Neural crest cell (in vitro differentiated cells): ENCODE results near the gene MINDY3. TPM values are rescaled to one million over a fixed set of nuclear protein-coding genes. Genes with fewer than 3 reads are reported as not detected.
"Not testable (repeated sequence)": the region's sequence is repeated elsewhere in the genome, so short reads cannot be mapped to it uniquely, and the experiment has no call there.

ENCODE experiments used
- DNase-seq: peaks from one replicate; pipeline ENCODE4 v3.0.0; 2021; ENCODE audit warnings: low read depth, mixed read lengths, low spot score
- H3K27ac Mint-ChIP-seq: one replicate; pipeline ENCODE4 v1.8.0; 2021; ENCODE audit warnings: mild to moderate bottlenecking, mixed read lengths; ENCODE audit not compliant: unreplicated experiment
- H3K27me3 Mint-ChIP-seq: 2 replicates; pipeline ENCODE4 v1.8.0; 2021; ENCODE audit warnings: low read depth, mild to moderate bottlenecking, mixed read lengths
- H3K36me3 Mint-ChIP-seq: 2 replicates; pipeline ENCODE4 v1.8.0; 2021; ENCODE audit warnings: low read depth, mild to moderate bottlenecking, mixed read lengths
- H3K4me1 Mint-ChIP-seq: 2 replicates; pipeline ENCODE4 v1.8.0; 2021; ENCODE audit warnings: mixed read lengths
- H3K4me3 Mint-ChIP-seq: one replicate; pipeline ENCODE4 v1.8.0; 2021; ENCODE audit warnings: mild to moderate bottlenecking, mixed read lengths
- H3K9me3 Mint-ChIP-seq: 2 replicates; pipeline ENCODE4 v1.8.0; 2021; ENCODE audit warnings: mixed read lengths
- total RNA-seq: library from RNA; stranded (reverse); gene quantifications from 2 replicates; pipeline ENCODE4 v1.2.1, GENCODE V29; 2021
- TF ChIP-seq, protein P1 (sequence below): fragments of 200-600 bp; sonication (generic); conservative IDR thresholded peaks from 2 replicates; pipeline ENCODE4 v1.5.0; 2021; ENCODE audit warnings: antibody characterized with exemption, mild to moderate bottlenecking

The MINDY3 gene
- total RNA-seq, 1 donor from 2014 or later: 22.9 TPM

DNA sequence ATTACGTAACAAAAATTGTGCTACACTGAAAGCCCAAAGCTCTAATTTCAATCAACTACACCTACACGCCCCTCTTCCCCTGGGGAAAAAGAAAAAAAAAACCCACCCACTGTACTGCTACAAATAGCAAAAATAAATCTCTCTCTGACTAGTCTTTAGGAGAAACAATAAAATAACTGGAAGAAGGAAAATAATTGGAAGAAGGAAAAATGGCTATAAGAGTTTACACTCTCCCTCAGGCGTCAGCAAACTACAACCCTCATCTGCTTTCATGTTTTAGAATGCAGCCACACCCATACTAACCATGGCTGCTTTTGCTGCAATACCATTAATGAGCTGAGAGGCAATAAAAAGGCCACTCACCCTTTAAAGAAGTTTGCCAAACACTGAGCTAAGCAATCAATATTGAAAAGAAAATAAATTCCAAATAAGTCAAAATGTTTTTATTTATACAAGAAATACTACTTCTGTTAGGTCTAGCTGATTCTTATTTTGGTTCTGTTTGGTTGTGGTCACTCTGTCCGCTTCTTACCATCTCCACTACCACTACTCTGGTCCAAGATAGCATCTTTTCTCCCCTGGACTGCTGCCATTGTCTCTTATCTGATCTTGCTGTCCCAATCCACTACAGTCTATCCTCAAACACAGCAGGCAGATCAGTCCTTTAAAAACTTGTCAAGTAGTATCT, 3.8 kb downstream of the MINDY3 start:
- no peak overlapping the region for H3K27ac Mint-ChIP-seq
- TF ChIP-seq, protein P1, sequence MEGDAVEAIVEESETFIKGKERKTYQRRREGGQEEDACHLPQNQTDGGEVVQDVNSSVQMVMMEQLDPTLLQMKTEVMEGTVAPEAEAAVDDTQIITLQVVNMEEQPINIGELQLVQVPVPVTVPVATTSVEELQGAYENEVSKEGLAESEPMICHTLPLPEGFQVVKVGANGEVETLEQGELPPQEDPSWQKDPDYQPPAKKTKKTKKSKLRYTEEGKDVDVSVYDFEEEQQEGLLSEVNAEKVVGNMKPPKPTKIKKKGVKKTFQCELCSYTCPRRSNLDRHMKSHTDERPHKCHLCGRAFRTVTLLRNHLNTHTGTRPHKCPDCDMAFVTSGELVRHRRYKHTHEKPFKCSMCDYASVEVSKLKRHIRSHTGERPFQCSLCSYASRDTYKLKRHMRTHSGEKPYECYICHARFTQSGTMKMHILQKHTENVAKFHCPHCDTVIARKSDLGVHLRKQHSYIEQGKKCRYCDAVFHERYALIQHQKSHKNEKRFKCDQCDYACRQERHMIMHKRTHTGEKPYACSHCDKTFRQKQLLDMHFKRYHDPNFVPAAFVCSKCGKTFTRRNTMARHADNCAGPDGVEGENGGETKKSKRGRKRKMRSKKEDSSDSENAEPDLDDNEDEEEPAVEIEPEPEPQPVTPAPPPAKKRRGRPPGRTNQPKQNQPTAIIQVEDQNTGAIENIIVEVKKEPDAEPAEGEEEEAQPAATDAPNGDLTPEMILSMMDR: no peak
- DNase-seq: no peak
- peaks cover 25% of the 10 kb centered on the region for H3K4me1 Mint-ChIP-seq
- peak overlapping the region; percentile 1 for H3K4me3 Mint-ChIP-seq
- H3K27me3 Mint-ChIP-seq: peaks cover 7% of the 10 kb centered on the region
- peaks cover 7% of the 10 kb centered on the region for H3K9me3 Mint-ChIP-seq
- peaks cover 13% of the 10 kb centered on the region for H3K36me3 Mint-ChIP-seq

DNA sequence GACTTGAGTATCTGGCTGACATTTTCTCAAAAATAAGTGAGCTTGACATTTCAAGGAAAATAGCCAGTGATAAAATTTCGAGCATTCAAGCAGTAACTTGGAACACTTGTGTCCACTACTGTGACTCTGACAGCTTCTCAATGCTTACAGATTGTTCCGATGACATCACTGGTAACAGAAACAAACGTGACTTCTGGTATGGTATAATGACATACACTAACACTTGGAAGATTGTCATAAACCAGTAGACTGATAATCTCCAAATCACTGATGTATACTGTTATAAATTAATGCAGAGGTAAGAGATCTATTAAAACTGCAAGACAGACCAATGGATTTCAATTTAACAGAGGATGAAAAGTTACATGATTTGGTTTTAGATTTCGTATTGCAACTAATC, 6.5 kb downstream of the MINDY3 start:
- peaks cover 6% of the 10 kb centered on the region for H3K4me1 Mint-ChIP-seq
- no peaks in the 10 kb centered on the region for H3K27me3 Mint-ChIP-seq
- TF ChIP-seq, protein P1: no peak
- no peak overlapping the region for H3K4me3 Mint-ChIP-seq
- peaks cover 16% of the 10 kb centered on the region for H3K9me3 Mint-ChIP-seq
- DNase-seq: no peak
- no peak overlapping the region for H3K27ac Mint-ChIP-seq
- peaks cover 34% of the 10 kb centered on the region for H3K36me3 Mint-ChIP-seq

DNA sequence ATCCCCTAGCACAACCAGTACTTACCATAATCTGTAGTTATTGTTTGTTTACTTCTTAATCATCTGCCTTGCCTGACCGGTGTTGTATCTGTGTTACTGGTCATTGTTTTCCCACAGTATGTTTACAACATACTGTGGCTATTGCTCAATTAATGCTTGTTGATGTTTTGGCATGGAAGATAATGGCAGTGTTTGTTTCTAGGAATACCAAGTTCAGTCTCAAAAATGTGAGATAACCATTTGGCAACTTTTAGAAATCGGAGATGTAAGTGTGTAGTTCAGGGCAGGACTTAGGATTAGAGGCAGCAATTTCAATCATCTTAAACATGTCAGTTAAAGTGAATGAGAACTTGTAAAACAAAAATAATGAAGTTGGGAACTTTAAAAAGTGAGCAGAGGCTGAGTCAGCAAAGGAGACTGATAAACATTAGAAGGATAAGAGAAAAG, 8.2 kb downstream of the MINDY3 start:
- peaks cover 38% of the 10 kb centered on the region for H3K36me3 Mint-ChIP-seq
- no peaks in the 10 kb centered on the region for H3K27me3 Mint-ChIP-seq
- H3K27ac Mint-ChIP-seq: no peak overlapping the region
- H3K4me3 Mint-ChIP-seq: no peak overlapping the region
- no peak for DNase-seq
- H3K4me1 Mint-ChIP-seq: no peaks in the 10 kb centered on the region
- TF ChIP-seq, protein P1: no peak
- peaks cover 16% of the 10 kb centered on the region for H3K9me3 Mint-ChIP-seq

DNA sequence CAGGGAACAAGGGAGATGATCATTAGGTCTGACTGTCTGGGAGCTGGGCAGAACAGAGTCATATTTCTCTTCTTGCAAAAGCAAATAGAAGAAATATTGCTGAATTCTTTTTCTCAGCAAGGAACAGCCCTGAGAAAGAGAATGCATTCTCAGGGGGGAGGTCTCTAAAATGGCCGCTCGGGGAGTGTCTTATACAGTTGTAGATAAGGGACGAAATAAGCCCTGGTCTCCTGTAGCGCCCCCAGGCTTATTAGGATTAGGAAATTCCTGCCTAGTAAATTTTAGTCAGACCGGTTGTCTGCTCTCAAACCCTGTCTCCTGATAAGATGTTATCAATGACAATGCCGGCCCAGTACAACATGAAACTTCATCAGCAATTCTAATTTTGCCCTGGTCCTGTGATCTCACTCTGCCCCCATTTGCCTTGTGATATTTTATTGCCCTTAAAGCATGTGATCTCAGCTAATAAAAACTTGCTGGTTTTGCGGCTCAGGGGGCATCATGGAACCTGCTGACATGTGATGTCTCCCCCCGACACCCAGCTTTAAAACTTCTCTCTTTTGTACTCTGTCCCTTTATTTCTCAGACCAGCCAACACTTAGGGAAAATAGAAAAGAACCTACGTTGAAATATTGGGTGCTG, 9.8 kb downstream of the MINDY3 start:
- not testable (repeated sequence) for H3K27me3 Mint-ChIP-seq, DNase-seq, H3K4me1 Mint-ChIP-seq, H3K27ac Mint-ChIP-seq, H3K4me3 Mint-ChIP-seq
- H3K9me3 Mint-ChIP-seq: peaks cover 18% of the 10 kb centered on the region
- peaks cover 36% of the 10 kb centered on the region for H3K36me3 Mint-ChIP-seq

DNA sequence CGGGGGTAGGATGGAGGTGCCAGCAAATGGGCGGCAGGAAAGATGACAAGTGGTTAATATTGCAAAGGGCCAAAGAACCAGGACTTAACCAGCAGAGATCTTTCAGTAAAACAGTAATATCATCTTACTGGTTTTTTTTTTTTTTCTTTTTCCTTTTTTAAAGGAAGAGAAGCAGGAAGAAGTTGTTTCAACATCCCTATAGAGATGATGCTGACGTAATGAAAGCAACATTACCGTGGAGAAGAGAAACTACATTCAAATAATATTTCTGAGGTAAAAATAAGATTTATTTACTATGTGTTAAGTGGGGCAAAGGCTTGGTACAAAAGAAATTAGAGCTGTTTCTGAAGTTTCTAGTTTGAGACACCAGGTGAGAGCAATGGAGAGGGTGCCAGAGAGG, 11.0 kb downstream of the MINDY3 start:
- H3K4me3 Mint-ChIP-seq: no peak overlapping the region
- no peak overlapping the region for H3K27ac Mint-ChIP-seq
- H3K4me1 Mint-ChIP-seq: no peaks in the 10 kb centered on the region
- peaks cover 18% of the 10 kb centered on the region for H3K9me3 Mint-ChIP-seq
- peaks cover 36% of the 10 kb centered on the region for H3K36me3 Mint-ChIP-seq
- H3K27me3 Mint-ChIP-seq: no peaks in the 10 kb centered on the region
- no peak for DNase-seq
- TF ChIP-seq, protein P1: no peak

DNA sequence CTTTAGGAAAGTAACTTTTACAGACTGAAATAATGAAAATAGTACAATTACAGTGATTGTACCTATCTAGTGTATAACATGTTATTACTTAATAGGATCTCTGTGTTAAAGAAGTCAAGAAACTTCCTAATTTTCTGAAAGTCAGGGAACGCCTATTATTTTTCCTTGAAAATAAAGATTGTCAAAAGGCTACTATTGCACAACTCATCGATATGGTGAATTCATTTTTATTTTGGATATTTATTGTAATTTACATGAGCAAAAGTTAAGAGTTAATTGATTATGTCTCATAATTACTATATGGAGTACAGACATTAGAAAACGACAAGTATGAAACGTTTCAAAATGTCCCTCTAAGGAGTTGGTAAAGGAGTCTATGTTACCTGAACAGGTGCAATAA, 12.8 kb downstream of the MINDY3 start:
- peaks cover 18% of the 10 kb centered on the region for H3K9me3 Mint-ChIP-seq
- H3K27me3 Mint-ChIP-seq: no peaks in the 10 kb centered on the region
- TF ChIP-seq, protein P1: no peak
- no peak overlapping the region for H3K27ac Mint-ChIP-seq
- H3K36me3 Mint-ChIP-seq: peaks cover 36% of the 10 kb centered on the region
- H3K4me3 Mint-ChIP-seq: no peak overlapping the region
- H3K4me1 Mint-ChIP-seq: no peaks in the 10 kb centered on the region
- DNase-seq: no peak
